Measurements from ENCODE around the gene LPCAT2. TPM values are rescaled to one million over a fixed set of nuclear protein-coding genes. Genes with fewer than 3 reads are reported as not detected.

The LPCAT2 gene
- total and polyA plus RNA-seq, 2 of the 13 experiments (the other 11 are each of a cell fraction or from before 2014, with no cell fraction given), result 9.9 to 17.6 TPM

DNA sequence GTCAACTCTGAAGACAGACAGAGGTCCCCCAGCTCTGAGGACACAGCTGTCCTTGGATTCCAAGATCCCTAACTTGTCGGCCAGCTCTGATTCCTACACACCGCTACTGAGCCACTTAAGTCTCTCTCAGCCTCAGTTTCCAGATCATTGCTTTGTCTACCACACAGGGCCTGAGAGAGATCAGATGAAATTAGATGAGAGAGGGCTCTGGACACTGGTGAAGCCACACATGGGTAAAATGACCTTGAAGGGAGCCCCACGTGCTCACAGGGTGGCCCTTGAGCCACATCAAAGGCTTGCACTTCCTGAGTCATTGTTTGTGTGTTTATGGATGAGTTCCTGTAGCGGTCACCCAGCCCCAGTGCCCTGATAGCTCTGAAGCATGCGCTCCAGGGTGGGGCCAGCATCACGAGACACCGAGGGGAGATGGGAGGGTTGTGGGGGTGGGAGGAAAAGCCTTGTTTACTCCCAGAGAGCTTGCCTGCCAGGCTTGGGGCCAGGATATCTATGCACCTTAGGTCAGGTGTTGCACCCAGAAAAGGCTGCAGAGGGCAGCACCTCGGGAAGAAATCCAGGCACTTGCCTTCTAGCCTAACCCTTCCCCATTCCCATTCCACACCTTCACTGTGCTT lies 114.2 kb downstream of the LPCAT2 start (continued):
- peak; percentile 91 for TF ChIP-seq NR2F2 (IDR thresholded peaks at IDR 0.05; ENCODE audit: borderline replicate concordance, low read depth)
- TF ChIP-seq ZNF432 (CRISPR knock-in tag; IDR thresholded peaks at IDR 0.05; ENCODE audit: borderline replicate concordance), result no peak
- TF ChIP-seq EZH2 (conservative IDR thresholded peaks at IDR 0.05; ENCODE audit: low read depth, low read length), result no peak
- peak; percentile 77 for TF ChIP-seq ZNF274 (CRISPR knock-in tag; IDR thresholded peaks at IDR 0.05)
- TF ChIP-seq, protein P1, sequence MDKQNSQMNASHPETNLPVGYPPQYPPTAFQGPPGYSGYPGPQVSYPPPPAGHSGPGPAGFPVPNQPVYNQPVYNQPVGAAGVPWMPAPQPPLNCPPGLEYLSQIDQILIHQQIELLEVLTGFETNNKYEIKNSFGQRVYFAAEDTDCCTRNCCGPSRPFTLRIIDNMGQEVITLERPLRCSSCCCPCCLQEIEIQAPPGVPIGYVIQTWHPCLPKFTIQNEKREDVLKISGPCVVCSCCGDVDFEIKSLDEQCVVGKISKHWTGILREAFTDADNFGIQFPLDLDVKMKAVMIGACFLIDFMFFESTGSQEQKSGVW (CRISPR knock-in tag; IDR thresholded peaks at IDR 0.05; ENCODE audit: borderline replicate concordance), result no peak
- TF ChIP-seq JUND (CRISPR knock-in tag; IDR thresholded peaks at IDR 0.05), result peak; percentile 98
- peak; percentile 88 for TF ChIP-seq SIX4 (CRISPR knock-in tag; IDR thresholded peaks at IDR 0.05)
- peak; percentile 98 for TF ChIP-seq NFKBIZ (CRISPR knock-in tag; IDR thresholded peaks at IDR 0.05)
- peak; percentile 63 for TF ChIP-seq STAG1 (CRISPR knock-in tag; IDR thresholded peaks at IDR 0.05)
- TF ChIP-seq, protein P2, sequence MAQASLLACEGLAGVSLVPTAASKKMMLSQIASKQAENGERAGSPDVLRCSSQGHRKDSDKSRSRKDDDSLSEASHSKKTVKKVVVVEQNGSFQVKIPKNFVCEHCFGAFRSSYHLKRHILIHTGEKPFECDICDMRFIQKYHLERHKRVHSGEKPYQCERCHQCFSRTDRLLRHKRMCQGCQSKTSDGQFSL (CRISPR knock-in tag; IDR thresholded peaks at IDR 0.05), result no peak; the same call in 1 of the 2 replicates
- TF ChIP-seq, protein P3, sequence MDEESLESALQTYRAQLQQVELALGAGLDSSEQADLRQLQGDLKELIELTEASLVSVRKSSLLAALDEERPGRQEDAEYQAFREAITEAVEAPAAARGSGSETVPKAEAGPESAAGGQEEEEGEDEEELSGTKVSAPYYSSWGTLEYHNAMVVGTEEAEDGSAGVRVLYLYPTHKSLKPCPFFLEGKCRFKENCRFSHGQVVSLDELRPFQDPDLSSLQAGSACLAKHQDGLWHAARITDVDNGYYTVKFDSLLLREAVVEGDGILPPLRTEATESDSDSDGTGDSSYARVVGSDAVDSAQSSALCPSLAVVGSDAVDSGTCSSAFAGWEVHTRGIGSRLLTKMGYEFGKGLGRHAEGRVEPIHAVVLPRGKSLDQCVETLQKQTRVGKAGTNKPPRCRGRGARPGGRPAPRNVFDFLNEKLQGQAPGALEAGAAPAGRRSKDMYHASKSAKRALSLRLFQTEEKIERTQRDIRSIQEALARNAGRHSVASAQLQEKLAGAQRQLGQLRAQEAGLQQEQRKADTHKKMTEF (CRISPR knock-in tag; IDR thresholded peaks at IDR 0.05), result peak; percentile 100
- TF ChIP-seq ZNF569 (CRISPR knock-in tag; IDR thresholded peaks at IDR 0.05; ENCODE audit: borderline replicate concordance), result no peak
- TF ChIP-seq HNF4A (CRISPR knock-in tag; IDR thresholded peaks at IDR 0.05), result peak; percentile 85
- TF ChIP-seq, protein P4, sequence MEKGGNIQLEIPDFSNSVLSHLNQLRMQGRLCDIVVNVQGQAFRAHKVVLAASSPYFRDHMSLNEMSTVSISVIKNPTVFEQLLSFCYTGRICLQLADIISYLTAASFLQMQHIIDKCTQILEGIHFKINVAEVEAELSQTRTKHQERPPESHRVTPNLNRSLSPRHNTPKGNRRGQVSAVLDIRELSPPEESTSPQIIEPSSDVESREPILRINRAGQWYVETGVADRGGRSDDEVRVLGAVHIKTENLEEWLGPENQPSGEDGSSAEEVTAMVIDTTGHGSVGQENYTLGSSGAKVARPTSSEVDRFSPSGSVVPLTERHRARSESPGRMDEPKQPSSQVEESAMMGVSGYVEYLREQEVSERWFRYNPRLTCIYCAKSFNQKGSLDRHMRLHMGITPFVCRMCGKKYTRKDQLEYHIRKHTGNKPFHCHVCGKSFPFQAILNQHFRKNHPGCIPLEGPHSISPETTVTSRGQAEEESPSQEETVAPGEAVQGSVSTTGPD (CRISPR knock-in tag; IDR thresholded peaks at IDR 0.05), result no peak
- TF ChIP-seq ZKSCAN5 (CRISPR knock-in tag; IDR thresholded peaks at IDR 0.05), result 0 out of 2 replicates have a peak, but pooled peaks have one; percentile 30
- TF ChIP-seq, protein P5, sequence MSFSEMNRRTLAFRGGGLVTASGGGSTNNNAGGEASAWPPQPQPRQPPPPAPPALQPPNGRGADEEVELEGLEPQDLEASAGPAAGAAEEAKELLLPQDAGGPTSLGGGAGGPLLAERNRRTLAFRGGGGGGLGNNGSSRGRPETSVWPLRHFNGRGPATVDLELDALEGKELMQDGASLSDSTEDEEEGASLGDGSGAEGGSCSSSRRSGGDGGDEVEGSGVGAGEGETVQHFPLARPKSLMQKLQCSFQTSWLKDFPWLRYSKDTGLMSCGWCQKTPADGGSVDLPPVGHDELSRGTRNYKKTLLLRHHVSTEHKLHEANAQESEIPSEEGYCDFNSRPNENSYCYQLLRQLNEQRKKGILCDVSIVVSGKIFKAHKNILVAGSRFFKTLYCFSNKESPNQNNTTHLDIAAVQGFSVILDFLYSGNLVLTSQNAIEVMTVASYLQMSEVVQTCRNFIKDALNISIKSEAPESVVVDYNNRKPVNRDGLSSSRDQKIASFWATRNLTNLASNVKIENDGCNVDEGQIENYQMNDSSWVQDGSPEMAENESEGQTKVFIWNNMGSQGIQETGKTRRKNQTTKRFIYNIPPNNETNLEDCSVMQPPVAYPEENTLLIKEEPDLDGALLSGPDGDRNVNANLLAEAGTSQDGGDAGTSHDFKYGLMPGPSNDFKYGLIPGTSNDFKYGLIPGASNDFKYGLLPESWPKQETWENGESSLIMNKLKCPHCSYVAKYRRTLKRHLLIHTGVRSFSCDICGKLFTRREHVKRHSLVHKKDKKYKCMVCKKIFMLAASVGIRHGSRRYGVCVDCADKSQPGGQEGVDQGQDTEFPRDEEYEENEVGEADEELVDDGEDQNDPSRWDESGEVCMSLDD (CRISPR knock-in tag; IDR thresholded peaks at IDR 0.05; ENCODE audit: borderline replicate concordance), result peak; percentile 80; the same call in 1 of the 2 replicates
- TF ChIP-seq, protein P6, sequence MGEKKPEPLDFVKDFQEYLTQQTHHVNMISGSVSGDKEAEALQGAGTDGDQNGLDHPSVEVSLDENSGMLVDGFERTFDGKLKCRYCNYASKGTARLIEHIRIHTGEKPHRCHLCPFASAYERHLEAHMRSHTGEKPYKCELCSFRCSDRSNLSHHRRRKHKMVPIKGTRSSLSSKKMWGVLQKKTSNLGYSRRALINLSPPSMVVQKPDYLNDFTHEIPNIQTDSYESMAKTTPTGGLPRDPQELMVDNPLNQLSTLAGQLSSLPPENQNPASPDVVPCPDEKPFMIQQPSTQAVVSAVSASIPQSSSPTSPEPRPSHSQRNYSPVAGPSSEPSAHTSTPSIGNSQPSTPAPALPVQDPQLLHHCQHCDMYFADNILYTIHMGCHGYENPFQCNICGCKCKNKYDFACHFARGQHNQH (CRISPR knock-in tag; IDR thresholded peaks at IDR 0.05), result peak; percentile 99
- TF ChIP-seq HNRNPH1 (optimal IDR thresholded peaks at IDR 0.05; ENCODE audit: low read depth, low read length), result no peak
- peak; percentile 35; the same call in 1 of the 2 replicates for TF ChIP-seq RELA (CRISPR knock-in tag; IDR thresholded peaks at IDR 0.05)
- TF ChIP-seq, protein P7, sequence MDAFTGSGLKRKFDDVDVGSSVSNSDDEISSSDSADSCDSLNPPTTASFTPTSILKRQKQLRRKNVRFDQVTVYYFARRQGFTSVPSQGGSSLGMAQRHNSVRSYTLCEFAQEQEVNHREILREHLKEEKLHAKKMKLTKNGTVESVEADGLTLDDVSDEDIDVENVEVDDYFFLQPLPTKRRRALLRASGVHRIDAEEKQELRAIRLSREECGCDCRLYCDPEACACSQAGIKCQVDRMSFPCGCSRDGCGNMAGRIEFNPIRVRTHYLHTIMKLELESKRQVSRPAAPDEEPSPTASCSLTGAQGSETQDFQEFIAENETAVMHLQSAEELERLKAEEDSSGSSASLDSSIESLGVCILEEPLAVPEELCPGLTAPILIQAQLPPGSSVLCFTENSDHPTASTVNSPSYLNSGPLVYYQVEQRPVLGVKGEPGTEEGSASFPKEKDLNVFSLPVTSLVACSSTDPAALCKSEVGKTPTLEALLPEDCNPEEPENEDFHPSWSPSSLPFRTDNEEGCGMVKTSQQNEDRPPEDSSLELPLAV (CRISPR knock-in tag; conservative IDR thresholded peaks at IDR 0.05; ENCODE audit: low read depth), result no peak

All from HepG2 (cell line).